Left ventricle myocardium inferior (tissue), 1 donor: Measurements from ENCODE around the gene ZC3H15. TPM values are rescaled to one million over a fixed set of nuclear protein-coding genes. Genes with fewer than 3 reads are reported as not detected.
"Not testable (repeated sequence)": the region's sequence is repeated elsewhere in the genome, so short reads cannot be mapped to it uniquely, and the experiment has no call there.

ENCODE experiments used
- DNase-seq: peaks from one replicate; pipeline ENCODE4 v3.0.0-alpha.2; 2020
- H3K27ac ChIP-seq: fragments of 200-600 bp; replicated peaks from 2 replicates; pipeline ENCODE4 v1.8.0; 2021
- H3K27me3 ChIP-seq: fragments of 200-600 bp; 2 replicates; pipeline ENCODE4 v1.8.0; 2021; ENCODE audit warnings: low read depth
- H3K36me3 ChIP-seq: fragments of 200-600 bp; 2 replicates; pipeline ENCODE4 v1.8.0; 2021
- H3K4me1 ChIP-seq: fragments of 200-600 bp; 2 replicates; pipeline ENCODE4 v1.8.0; 2021
- H3K4me3 ChIP-seq: fragments of 200-600 bp; 2 replicates; pipeline ENCODE4 v1.8.0; 2021; ENCODE audit warnings: mild to moderate bottlenecking, moderate library complexity
- H3K9me3 ChIP-seq: fragments of 200-600 bp; replicated peaks from 2 replicates; pipeline ENCODE4 v1.8.0; 2021
- intact Hi-C: fragments of 100-400 bp; cut with micrococcal nuclease; formaldehyde crosslinking; loops from one replicate; pipeline ENCODE4 v1.11.0; 2022
- total RNA-seq: library from RNA; stranded (reverse); fragmentation: NEBNext Ultra II Directional; extraction: Animal tissue kit (Norgen Biotek cat#: 25700); gene quantifications from one replicate; pipeline ENCODE4 v1.2.1, GENCODE V29; 2021
- TF ChIP-seq, protein P1 (sequence below): fragments of 200-600 bp; IDR thresholded peaks from 2 replicates; pipeline ENCODE4 v1.8.0; 2021; ENCODE audit warnings: antibody characterized with exemption, mild to moderate bottlenecking, borderline replicate concordance
- donor health status: DM: no; HTN: yes; CAD: no; lungs with severe emphysema.

ZC3H15 gene
- total RNA-seq, 1 donor from 2014 or later, result 30.5 TPM

DNA sequence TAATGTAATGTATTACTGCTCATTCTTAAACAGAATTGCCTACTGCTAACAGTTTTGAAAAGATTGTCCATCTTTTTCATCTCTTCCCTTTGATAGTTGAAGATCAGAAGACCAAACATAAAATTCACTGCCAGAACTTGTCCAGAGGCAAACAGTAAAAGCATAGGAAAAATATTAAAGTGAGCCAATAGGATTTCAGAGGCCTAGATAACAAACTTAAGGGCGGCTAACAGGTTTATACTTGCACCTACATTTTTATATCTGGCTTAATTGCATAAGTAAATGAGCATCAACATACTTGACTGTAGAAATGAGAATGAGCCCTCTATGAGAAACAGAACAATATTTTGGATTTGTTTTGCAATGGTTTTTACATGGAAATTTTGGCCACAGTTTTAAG, 30.3 kb downstream of the ZC3H15 start:
- DNase-seq, result no peak
- H3K4me3 ChIP-seq, result no peak overlapping the region
- peaks cover 49% of the 10 kb centered on the region for H3K36me3 ChIP-seq
- no peaks in the 10 kb centered on the region for H3K4me1 ChIP-seq
- no peak overlapping the region for H3K27ac ChIP-seq
- TF ChIP-seq, protein P1, sequence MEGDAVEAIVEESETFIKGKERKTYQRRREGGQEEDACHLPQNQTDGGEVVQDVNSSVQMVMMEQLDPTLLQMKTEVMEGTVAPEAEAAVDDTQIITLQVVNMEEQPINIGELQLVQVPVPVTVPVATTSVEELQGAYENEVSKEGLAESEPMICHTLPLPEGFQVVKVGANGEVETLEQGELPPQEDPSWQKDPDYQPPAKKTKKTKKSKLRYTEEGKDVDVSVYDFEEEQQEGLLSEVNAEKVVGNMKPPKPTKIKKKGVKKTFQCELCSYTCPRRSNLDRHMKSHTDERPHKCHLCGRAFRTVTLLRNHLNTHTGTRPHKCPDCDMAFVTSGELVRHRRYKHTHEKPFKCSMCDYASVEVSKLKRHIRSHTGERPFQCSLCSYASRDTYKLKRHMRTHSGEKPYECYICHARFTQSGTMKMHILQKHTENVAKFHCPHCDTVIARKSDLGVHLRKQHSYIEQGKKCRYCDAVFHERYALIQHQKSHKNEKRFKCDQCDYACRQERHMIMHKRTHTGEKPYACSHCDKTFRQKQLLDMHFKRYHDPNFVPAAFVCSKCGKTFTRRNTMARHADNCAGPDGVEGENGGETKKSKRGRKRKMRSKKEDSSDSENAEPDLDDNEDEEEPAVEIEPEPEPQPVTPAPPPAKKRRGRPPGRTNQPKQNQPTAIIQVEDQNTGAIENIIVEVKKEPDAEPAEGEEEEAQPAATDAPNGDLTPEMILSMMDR, result no peak
- H3K9me3 ChIP-seq, result no peaks in the 10 kb centered on the region
- H3K27me3 ChIP-seq, result no peaks in the 10 kb centered on the region
- intact Hi-C loops, result no loop called here

DNA sequence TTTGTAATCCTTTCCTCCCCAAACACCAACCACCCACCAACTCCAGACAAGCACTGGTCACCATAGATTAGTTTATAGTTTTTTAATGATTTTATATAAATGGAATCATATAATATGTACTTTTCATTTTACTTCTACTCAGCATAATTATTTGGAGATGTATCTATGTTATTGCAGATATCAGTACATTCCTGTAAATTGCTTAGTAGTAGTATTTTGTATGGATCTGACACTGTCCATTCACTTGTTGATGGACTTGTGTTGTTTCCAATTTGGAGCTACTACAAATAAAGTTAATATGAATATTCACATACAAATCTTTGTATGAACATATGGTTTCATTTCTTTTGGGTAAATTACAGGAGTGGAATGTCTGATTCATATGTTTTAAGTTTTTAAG, 31.0 kb downstream of the ZC3H15 start:
- Histone ChIP-seq H3K36me3 (peaks cover 46% of the 10 kb centered on the region), H3K4me3 (no peak overlapping the region), H3K27ac (no peak overlapping the region), H3K27me3 (no peaks in the 10 kb centered on the region), H3K9me3 (no peaks in the 10 kb centered on the region), H3K4me1 (no peaks in the 10 kb centered on the region)
- TF ChIP-seq, protein P1, result no peak
- intact Hi-C loops, result no loop called here
- DNase-seq, result no peak

DNA sequence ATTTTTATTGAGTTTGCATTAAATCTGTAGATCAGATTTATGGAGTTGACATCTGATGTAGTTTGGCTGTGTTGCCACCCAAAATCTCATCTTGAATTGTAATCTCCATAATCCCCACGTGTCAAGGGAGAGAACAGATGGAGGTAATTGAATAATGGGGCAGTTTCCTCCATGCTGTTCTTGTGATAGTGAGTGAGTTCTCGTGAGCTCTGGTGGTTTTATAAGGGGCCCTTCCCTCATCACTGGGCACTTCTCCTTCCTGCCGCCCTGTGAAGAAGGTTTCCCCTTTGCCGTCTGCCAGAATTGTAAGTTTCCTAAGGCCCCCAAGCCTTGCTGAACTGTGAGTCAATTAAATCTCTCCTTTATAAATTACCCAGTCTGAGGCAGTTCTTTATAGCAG, 32.2 kb downstream of the ZC3H15 start:
- H3K4me1 ChIP-seq, result peaks cover 3% of the 10 kb centered on the region
- peaks cover 35% of the 10 kb centered on the region for H3K36me3 ChIP-seq
- no peak overlapping the region for H3K27ac ChIP-seq
- no peaks in the 10 kb centered on the region for H3K9me3 ChIP-seq
- no peaks in the 10 kb centered on the region for H3K27me3 ChIP-seq
- intact Hi-C loops, result no loop called here
- DNase-seq, result no peak
- H3K4me3 ChIP-seq, result no peak overlapping the region
- TF ChIP-seq, protein P1, result no peak

DNA sequence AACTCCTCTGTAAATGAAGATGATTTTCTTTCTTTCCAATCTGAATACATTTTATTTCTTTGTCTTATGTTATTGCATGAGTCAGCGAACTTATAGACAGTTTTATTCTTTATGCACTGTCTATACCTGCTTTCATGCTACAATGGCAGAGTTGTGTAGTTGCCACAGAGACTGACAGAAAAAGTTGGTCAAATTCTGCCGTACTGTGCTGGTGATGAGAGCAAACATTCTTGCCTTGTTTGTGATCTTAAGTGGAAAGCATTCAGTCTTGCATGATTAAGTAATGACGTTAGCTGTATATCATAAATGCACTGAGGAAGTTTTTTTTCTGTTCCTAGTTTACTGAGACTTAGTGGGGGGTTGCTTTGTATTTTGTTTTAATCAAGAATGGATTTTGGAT, 32.9 kb downstream of the ZC3H15 start:
- TF ChIP-seq, protein P1, result no peak
- Histone ChIP-seq H3K36me3 (peaks cover 29% of the 10 kb centered on the region), H3K9me3 (no peaks in the 10 kb centered on the region), H3K4me1 (peaks cover 9% of the 10 kb centered on the region), H3K27ac (no peak overlapping the region), H3K27me3 (no peaks in the 10 kb centered on the region), H3K4me3 (no peak overlapping the region)
- intact Hi-C loops, result no loop called here
- no peak for DNase-seq

DNA sequence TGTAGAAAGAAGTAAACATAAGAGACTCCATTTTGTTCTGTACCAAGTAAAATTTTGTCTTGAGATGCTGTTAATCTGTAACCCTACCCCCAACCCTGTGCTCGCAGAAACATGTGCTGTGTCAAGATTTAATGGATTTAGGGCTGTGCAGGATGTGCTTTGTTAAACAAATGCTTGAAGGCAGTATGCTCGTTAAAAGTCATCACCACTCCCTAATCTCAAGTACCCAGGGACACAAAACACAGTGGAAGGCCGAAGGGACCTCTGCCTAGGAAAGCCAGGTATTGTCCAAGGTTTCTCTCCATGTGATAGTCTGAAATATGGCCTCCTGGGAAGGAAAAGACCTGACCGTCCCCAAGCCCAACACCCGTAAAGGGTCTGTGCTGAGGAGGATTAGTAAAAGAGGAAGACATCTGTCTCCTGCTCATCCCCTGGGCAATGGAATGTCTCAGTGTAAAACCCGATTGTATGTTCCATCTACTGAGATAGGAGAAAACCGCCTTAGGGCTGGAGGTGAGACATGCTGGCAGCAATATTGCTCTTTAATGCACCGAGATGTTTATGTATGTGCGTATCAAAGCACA, 35.6 kb downstream of the ZC3H15 start:
- Histone ChIP-seq H3K4me1 (peaks cover 13% of the 10 kb centered on the region), H3K36me3 (peaks cover 24% of the 10 kb centered on the region)
- H3K9me3 ChIP-seq, H3K27me3 ChIP-seq, H3K27ac ChIP-seq, DNase-seq, intact Hi-C loops, H3K4me3 ChIP-seq: not testable (repeated sequence)

DNA sequence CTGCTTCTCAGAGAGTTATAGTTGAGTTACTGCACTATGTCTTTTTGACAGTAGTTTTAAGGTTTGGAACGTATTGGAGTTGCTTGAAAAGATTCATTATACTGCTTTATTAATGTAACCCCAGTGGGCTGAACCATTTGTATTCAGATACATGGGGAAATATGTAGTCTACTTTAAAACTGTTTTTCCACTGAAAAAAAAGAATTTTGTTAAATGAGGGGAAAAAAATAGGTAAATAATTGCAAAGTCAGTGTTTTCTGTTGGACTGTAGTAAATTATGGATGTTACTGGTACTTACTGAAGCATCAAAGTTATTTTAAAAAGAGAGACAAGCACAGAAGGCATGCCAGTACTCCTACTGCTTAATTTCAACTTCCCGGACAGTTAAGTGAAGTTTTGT, 36.4 kb downstream of the ZC3H15 start:
- TF ChIP-seq, protein P1, result no peak
- H3K27me3 ChIP-seq, result no peaks in the 10 kb centered on the region
- H3K36me3 ChIP-seq, result peaks cover 21% of the 10 kb centered on the region
- no peak overlapping the region for H3K4me3 ChIP-seq
- no peak for DNase-seq
- H3K27ac ChIP-seq, result no peak overlapping the region
- H3K4me1 ChIP-seq, result peaks cover 13% of the 10 kb centered on the region
- no peaks in the 10 kb centered on the region for H3K9me3 ChIP-seq
- intact Hi-C loops, result no loop called here
